ENCODE results near the gene RYR2.

Gene RYR2

GRCh38 chr1:237058470-237058869, 16.5 kb downstream of the RYR2 start:
- DNase-seq (ENCODE audit: low read depth, low spot score): no peak
- no peak for TF ChIP-seq CTCF (IDR thresholded peaks at IDR 0.05; ENCODE audit: low read depth, low read length)
- in situ Hi-C loops (cut with HindIII; ENCODE audit: low sequenced_read_pairs): no loop called here
- H3K4me3 ChIP-seq (ENCODE audit: low read depth, low read length): no peak overlapping the region

GRCh38 chr1:237059244-237059643, 17.3 kb downstream of the RYR2 start:
- in situ Hi-C loops (cut with HindIII; ENCODE audit: low sequenced_read_pairs): no loop called here
- H3K4me3 ChIP-seq (ENCODE audit: low read depth, low read length): no peak overlapping the region
- DNase-seq (ENCODE audit: low read depth, low spot score): no peak
- no peak for TF ChIP-seq CTCF (IDR thresholded peaks at IDR 0.05; ENCODE audit: low read depth, low read length)

DNA sequence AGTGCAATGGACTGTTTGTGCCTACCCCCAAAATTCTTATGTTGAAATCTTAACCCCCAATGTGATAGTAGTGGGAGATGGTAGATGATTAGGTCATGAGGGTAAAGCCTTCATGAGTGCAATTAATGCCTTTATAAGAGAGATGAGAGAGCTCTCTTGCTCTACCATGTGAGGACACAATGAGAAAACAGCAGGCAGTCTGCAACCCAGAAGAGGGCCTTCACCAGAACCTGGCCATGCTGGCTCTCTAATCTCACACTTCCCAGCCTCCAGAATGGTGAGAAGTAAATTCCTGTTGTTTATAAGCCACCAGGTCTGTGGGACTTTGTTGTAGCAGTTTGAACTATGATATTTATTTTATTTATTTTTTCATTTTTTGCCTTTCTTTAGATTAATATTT, 21.0 kb downstream of the RYR2 start:
- no peak for TF ChIP-seq CTCF (IDR thresholded peaks at IDR 0.05; ENCODE audit: low read depth, low read length)
- in situ Hi-C loops (cut with HindIII; ENCODE audit: low sequenced_read_pairs): no loop called here
- no peak overlapping the region for H3K4me3 ChIP-seq (ENCODE audit: low read depth, low read length)
- no peak for DNase-seq (ENCODE audit: low read depth, low spot score)

- in situ Hi-C loops (cut with HindIII; ENCODE audit: low sequenced_read_pairs): no loop called here
- TF ChIP-seq CTCF (IDR thresholded peaks at IDR 0.05; ENCODE audit: low read depth, low read length): no peak
- DNase-seq (ENCODE audit: low read depth, low spot score): no peak
- no peak overlapping the region for H3K4me3 ChIP-seq (ENCODE audit: low read depth, low read length)
These were observed 23.9 kb downstream of the RYR2 start for GRCh38 chr1:237065903-237066302.

- no peak for DNase-seq (ENCODE audit: low read depth, low spot score)
- in situ Hi-C loops (cut with HindIII; ENCODE audit: low sequenced_read_pairs): no loop called here
- TF ChIP-seq CTCF (IDR thresholded peaks at IDR 0.05; ENCODE audit: low read depth, low read length): no peak
- no peak overlapping the region for H3K4me3 ChIP-seq (ENCODE audit: low read depth, low read length)
These were observed 28.5 kb downstream of the RYR2 start for GRCh38 chr1:237070519-237070918.

GRCh38 chr1:237071641-237072420, 29.8 kb downstream of the RYR2 start:
- TF ChIP-seq CTCF (IDR thresholded peaks at IDR 0.05; ENCODE audit: low read depth, low read length): no peak
- no peak overlapping the region for H3K4me3 ChIP-seq (ENCODE audit: low read depth, low read length)
- in situ Hi-C loops (cut with HindIII; ENCODE audit: low sequenced_read_pairs): no loop called here
- no peak for DNase-seq (ENCODE audit: low read depth, low spot score)

Data from astrocyte of the spinal cord (primary cell).